Stimulated activated CD8-positive, alpha-beta memory T cell treated with anti-CD3 and anti-CD28 coated beads, Interleukin-12 subunit alpha, Interleukin-12 subunit beta, amount 100 ng/mL, for 1 hour (primary cell): Measurements from ENCODE around the gene CCNG2.

Source experiments
- DNase-seq: peaks from one replicate; pipeline ENCODE4 v3.0.0-alpha.2; 2020; ENCODE audit warnings: low read depth

The CCNG2 gene

GRCh38 chr4:77204621-77205020, 47.6 kb downstream of the CCNG2 start:
- no peak for DNase-seq

GRCh38 chr4:77209012-77209411, 52.0 kb downstream of the CCNG2 start:
- DNase-seq: no peak

GRCh38 chr4:77209936-77210335, 52.9 kb downstream of the CCNG2 start:
- DNase-seq: no peak

- no peak for DNase-seq
Measured at GRCh38 chr4:77215107-77215506, 58.1 kb downstream of the CCNG2 start.

GRCh38 chr4:77217526-77217925, 60.5 kb downstream of the CCNG2 start:
- no peak for DNase-seq

GRCh38 chr4:77219266-77219665, 62.3 kb downstream of the CCNG2 start:
- no peak for DNase-seq
